Measurements from ENCODE around the gene APOE. TPM values are rescaled to one million over a fixed set of nuclear protein-coding genes. Genes with fewer than 3 reads are reported as not detected.
A peak's percentile ranks its signal among the peaks of the same experiment; 100 is the strongest.
"Not testable (repeated sequence)": the region's sequence is repeated elsewhere in the genome, so short reads cannot be mapped to it uniquely, and the experiment has no call there.

The APOE gene
- total RNA-seq, 1 donor from 2014 or later = 5,009 TPM

DNA sequence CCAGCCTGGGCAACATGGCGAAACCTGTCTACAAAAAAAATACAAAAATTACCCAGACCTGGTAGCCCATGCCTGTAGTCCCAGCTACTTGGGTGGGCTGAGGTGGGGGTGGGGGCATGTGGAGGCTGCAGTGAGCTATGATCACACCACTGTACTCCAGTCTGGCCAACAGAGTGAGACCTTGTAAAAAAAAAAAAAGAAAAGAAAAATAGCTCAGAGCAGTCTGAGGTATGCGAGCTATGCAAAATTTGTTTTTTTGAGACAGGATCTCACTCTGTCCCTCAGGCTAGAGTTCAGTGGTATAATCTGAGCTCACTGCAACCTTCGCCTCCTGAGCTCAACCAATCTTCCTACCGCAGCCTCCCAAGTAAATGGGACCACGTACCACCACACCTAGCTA, 21.7 kb upstream of the APOE start:
- no peak for DNase-seq (ENCODE audit: low spot score)

DNA sequence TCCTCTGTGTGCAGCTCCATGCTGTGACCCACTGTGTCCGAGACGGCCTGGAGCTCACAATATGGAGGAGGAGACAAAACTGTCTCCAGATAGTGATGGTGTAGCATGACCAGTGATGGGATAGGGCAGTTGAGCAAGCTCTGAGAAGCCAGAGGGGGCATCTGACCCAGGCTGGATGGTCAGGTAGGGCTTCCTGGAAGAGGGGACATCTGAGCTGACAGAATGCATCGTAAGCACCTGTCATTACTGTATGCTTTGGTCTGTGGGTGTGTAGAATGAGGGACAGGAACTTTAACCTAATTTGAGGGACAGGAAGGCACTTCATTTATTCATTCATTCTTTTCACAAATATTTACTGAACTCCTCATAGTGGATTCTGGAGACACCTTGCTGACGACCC, 21.0 kb upstream of the APOE start:
- DNase-seq (ENCODE audit: low spot score) (no peak), ATAC-seq (no peak)

More for the DNA sequence above, 21.7 kb upstream of the APOE start:
- ATAC-seq = no peak

- DNase-seq (ENCODE audit: low spot score) = no peak
- no peak for ATAC-seq
These were observed 19.5 kb upstream of the APOE start for GRCh38 chr19:44886141-44886540.

DNA sequence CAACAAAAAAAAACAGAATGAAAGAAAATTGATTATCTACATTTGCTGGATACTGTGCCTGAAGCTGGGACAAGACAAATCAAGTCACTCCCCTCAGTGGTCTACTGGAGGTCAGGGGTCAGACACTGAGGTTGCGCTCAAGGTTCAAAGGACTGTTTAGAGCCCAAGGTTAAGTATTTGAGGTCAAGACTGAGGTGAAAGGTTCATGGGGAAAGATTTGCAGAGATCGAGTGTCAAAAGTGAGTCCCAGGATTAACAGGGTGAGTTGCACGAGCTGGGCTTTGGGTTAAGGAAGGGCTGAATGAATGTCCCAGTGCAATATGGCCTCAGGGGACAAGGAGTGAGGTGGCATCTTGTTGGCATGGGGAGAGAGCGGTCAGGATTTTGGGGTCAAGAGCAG, 17.9 kb upstream of the APOE start:
- ATAC-seq = no peak

GRCh38 chr19:44888335-44888734, 17.3 kb upstream of the APOE start:
- DNase-seq (ENCODE audit: low spot score); ATAC-seq: not testable (repeated sequence)

More for the DNA sequence above, 17.9 kb upstream of the APOE start:
- DNase-seq (ENCODE audit: low spot score) = no peak

DNA sequence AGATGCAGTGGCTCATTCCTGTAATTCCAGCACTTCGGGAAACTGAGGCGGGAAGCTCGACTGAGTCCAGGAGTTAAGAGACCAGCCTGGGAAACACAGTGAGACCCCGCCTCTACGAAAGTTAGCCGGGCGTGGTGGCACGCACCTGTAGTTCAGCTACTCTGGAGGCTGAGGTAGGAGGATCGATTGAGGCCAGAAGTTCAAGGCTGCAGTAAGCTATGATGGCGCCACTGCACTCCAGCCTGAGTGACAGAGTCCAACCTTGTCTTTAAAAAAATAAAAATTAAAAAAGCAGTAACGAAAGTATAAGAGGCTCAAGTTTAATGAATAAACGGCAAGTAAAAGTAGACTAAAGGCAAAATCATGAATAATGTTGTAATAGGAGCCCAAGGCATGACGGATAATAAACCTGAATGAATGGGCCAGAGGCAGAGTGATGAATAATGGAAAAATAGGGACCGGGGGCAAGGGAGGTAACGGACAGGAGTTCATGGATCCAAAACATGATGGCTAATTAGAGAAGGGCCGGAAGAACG, 15.7 kb upstream of the APOE start:
- DNase-seq (ENCODE audit: low spot score) (no peak), ATAC-seq (no peak)

GRCh38 chr19:44890366-44891015, 15.1 kb upstream of the APOE start:
- DNase-seq (ENCODE audit: low spot score) (peak; percentile 100), ATAC-seq (peak; percentile 83)

- DNase-seq (ENCODE audit: low spot score) (no peak), ATAC-seq (peak; percentile 80)
These were observed 14.3 kb upstream of the APOE start, which contains the start of gene TOMM40 for GRCh38 chr19:44891016-44891882. Gene TOMM40, plus strand, starts transcription at chr19:44891254. Its CDS starts 162 bp downstream, at chr19:44891416.

DNA sequence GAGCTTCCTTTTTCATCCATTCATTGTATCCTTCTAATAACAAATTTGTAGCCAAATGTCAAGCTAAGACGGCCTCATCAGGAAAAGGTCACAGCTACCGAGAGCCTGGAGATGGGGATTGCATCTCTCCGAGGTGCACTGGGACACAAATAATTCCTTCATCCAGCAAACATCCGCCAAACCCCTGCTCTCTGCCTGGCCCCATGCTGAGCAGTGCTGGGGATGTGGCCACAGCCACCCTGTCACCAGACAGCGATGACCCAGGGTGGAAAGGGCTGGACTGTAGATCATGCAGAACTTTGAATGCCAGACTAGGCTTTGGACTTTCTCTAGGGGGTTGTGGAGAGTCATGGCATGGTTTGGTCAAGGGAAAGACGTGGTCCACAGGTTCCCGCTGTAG, 12.7 kb upstream of the APOE start:
- ATAC-seq (no peak), DNase-seq (ENCODE audit: low spot score) (no peak)

DNA sequence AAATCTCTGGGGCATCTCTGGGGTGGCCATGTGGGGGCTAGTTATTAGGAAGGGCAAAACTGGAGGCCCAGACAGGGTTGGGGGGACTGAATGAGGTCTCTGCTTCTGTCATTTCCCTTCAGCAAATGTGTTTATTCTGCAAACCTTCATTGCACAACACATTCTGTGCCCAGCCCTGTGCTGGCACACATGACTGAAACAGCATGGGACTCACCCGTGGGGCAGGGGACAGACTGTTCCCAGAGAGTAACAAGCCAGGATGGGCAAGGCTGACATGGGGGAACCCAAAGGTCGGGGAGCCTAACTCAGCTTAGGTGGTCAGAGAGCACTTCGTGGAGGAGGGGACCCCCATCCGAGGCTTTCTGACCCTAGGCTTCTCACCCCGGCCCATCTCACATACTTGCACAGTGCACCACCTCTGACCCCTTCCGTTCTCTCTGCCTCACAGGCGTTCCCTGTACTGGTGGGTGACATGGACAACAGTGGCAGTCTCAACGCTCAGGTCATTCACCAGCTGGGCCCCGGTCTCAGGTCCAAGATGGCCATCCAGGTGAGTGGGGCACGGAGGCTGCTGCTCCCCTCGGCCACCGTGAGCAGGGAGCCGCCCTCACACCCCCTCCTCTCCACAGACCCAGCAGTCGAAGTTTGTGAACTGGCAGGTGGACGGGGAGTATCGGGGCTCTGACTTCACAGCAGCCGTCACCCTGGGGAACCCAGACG, 12.1 kb upstream of the APOE start:
- DNase-seq (ENCODE audit: low spot score) (no peak), ATAC-seq (no peak)

GRCh38 chr19:44894052-44894400, 11.6 kb upstream of the APOE start:
- DNase-seq (ENCODE audit: low spot score) = no peak
- no peak for ATAC-seq

- no peak for ATAC-seq
These were observed 10.7 kb upstream of the APOE start for GRCh38 chr19:44894946-44895345.

DNA sequence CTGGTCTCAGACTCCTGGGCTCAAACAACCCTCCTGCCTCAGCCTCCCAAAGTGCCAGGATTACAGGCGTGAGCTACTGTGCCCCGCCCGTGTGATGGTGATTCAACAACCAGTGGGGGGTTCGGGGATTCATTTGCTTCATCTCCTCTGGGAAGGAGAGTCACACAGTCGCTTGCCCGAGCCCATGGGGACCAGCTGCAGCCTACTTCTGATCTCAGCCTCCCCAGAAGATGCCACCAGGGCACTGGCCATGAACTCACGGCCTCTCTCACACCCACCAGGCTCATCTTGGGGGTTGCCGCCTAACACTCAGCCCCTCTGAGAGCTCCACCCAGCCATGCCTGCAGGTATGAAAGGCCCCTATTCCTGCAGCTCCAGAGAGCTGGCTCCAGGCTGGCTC, 7.8 kb upstream of the APOE start:
- ATAC-seq = no peak
- no peak for DNase-seq (ENCODE audit: low spot score)

More at GRCh38 chr19:44894946-44895345, 10.7 kb upstream of the APOE start:
- no peak for DNase-seq (ENCODE audit: low spot score)

- DNase-seq (ENCODE audit: low spot score) (no peak), ATAC-seq (no peak)
These were observed 5.0 kb upstream of the APOE start for GRCh38 chr19:44900328-44901244.

GRCh38 chr19:44903216-44903601, 2.4 kb upstream of the APOE start:
- DNase-seq (ENCODE audit: low spot score) (no peak), ATAC-seq (no peak)

GRCh38 chr19:44903602-44904425, 1.8 kb upstream of the APOE start:
- DNase-seq (ENCODE audit: low spot score) (peak; percentile 92), ATAC-seq (peak; percentile 66)

DNA sequence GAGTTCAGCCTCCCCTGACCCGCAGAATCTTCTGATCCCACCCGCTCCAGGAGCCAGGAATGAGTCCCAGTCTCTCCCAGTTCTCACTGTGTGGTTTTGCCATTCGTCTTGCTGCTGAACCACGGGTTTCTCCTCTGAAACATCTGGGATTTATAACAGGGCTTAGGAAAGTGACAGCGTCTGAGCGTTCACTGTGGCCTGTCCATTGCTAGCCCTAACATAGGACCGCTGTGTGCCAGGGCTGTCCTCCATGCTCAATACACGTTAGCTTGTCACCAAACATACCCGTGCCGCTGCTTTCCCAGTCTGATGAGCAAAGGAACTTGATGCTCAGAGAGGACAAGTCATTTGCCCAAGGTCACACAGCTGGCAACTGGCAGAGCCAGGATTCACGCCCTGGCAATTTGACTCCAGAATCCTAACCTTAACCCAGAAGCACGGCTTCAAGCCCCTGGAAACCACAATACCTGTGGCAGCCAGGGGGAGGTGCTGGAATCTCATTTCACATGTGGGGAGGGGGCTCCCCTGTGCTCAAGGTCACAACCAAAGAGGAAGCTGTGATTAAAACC, 1.1 kb upstream of the APOE start:
- DNase-seq (ENCODE audit: low spot score) (peak; percentile 65), ATAC-seq (peak; percentile 6)

DNA sequence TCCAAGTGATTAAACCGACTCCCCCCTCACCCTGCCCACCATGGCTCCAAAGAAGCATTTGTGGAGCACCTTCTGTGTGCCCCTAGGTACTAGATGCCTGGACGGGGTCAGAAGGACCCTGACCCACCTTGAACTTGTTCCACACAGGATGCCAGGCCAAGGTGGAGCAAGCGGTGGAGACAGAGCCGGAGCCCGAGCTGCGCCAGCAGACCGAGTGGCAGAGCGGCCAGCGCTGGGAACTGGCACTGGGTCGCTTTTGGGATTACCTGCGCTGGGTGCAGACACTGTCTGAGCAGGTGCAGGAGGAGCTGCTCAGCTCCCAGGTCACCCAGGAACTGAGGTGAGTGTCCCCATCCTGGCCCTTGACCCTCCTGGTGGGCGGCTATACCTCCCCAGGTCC, 2.0 kb downstream of the APOE start:
- ATAC-seq (no peak), DNase-seq (ENCODE audit: low spot score) (no peak)

All from left lobe of liver (tissue), 2 donors.